GM12878 (cell line): ENCODE measurements around the gene C19orf73. TPM values are rescaled to one million over a fixed set of nuclear protein-coding genes. Genes with fewer than 3 reads are reported as not detected.

Source experiments
- ATAC-seq: fragments of 200-7000 bp; cut with Tn5 transposase; 3 replicates; pipeline ENCODE4 v1.9.1; 2020; ENCODE audit warnings: mild to moderate bottlenecking, moderate library complexity
- BruUV-seq: library from RNA; stranded (reverse); fragments of 400-500 nt; replicated peaks from 2 replicates; lab custom pipeline; 2021; lab: Mats Ljungman, UMichigan
- CTCF ChIA-PET: fragments of 300-600 bp; sonication (Branson Sonifier 250); formaldehyde crosslinking; extraction: SDS; loops from one replicate; lab custom pipeline; 2021; ENCODE audit warnings: inconsistent platforms; lab: Yijun Ruan, JAX
- POLR2A ChIA-PET: fragments of 350-600 bp; formaldehyde crosslinking; extraction: SDS; loops from one replicate; lab custom pipeline; 2021; ENCODE audit warnings: inconsistent platforms; lab: Charles Lee
- RAD21 ChIA-PET: fragments of 300-600 bp; sonication (Branson Sonifier 250); formaldehyde crosslinking; loops from one replicate; lab custom pipeline; 2023; ENCODE audit warnings: antibody characterized with exemption; ENCODE audit not compliant: unreplicated experiment; lab: Charles Lee
- SMC1A ChIA-PET: fragments of 300-600 bp; sonication (Branson Sonifier 250); formaldehyde crosslinking; loops from one replicate; lab custom pipeline; 2023; ENCODE audit not compliant: unreplicated experiment, uncharacterized antibody; lab: Charles Lee
- DNase-seq: peaks from one replicate; pipeline ENCODE4 v3.0.0-alpha.2; 2011; ENCODE audit warnings: low read depth, low spot score
- FAIRE-seq: peaks from 3 replicates; lab custom pipeline; 2011; peaks lifted over from hg19 to GRCh38; lab: Jason Lieb, UNC
- H2AFZ ChIP-seq: 2 replicates; pipeline ENCODE4 v1.6.0; 2011; ENCODE audit warnings: low read depth, low read length, control low read depth; ENCODE audit not compliant: control insufficient read depth
- H3K27ac ChIP-seq: 2 replicates; pipeline ENCODE4 v1.5.1; 2011; ENCODE audit warnings: control low read depth; ENCODE audit not compliant: control insufficient read depth, insufficient read depth
- H3K27me3 ChIP-seq, 2 experiments: replicated peaks in 1 of 2; 2 replicates each; pipeline versions ENCODE4 v1.6.0 to v1.6.1; 2011; ENCODE audit warnings: low read length in 1 of 2; ENCODE audit not compliant: control insufficient read depth in 2 of 2, insufficient read depth in 2 of 2
- H3K36me3 ChIP-seq, 2 experiments: 2 replicates each; pipeline ENCODE4 v1.5.1; 2011; ENCODE audit warnings: low read length in 1 of 2; ENCODE audit not compliant: control insufficient read depth in 2 of 2, insufficient read depth in 2 of 2
- H3K4me1 ChIP-seq: 2 replicates; pipeline ENCODE4 v1.6.1; 2011; ENCODE audit warnings: mild to moderate bottlenecking, low read length, moderate library complexity, mixed read lengths; ENCODE audit not compliant: control insufficient read depth, insufficient read depth
- H3K4me2 ChIP-seq: 2 replicates; pipeline ENCODE4 v1.6.0; 2011; ENCODE audit warnings: control low read depth; ENCODE audit not compliant: control insufficient read depth, insufficient read depth
- H3K4me3 ChIP-seq: fragments of 200-600 bp; sonication (generic); 2 replicates; pipeline ENCODE4 v1.5.1; 2016
- H3K79me2 ChIP-seq: 2 replicates; pipeline ENCODE4 v1.6.0; 2011; ENCODE audit warnings: low read length; ENCODE audit not compliant: control insufficient read depth, insufficient read depth
- H3K9ac ChIP-seq: 2 replicates; pipeline ENCODE4 v1.8.0; 2011; ENCODE audit warnings: low read length, control low read depth, mixed read lengths; ENCODE audit not compliant: control insufficient read depth, insufficient read depth
- H3K9me3 ChIP-seq: replicated peaks from 3 replicates; pipeline ENCODE4 v1.5.1; 2011; ENCODE audit warnings: mild to moderate bottlenecking, low read length; ENCODE audit not compliant: control insufficient read depth, insufficient read depth
- H4K20me1 ChIP-seq: 2 replicates; pipeline ENCODE4 v1.6.0; 2011; ENCODE audit not compliant: control insufficient read depth, insufficient read depth
- BACH1 ChIP-seq: fragments of 450-650 bp; IDR thresholded peaks from 2 replicates; pipeline ENCODE4 v1.6.1; 2017; ENCODE audit warnings: mild to moderate bottlenecking, borderline replicate concordance
- CHD4 ChIP-seq: fragments of 200-600 bp; sonication (generic); IDR thresholded peaks from 2 replicates; pipeline ENCODE4 v1.6.1; 2016; ENCODE audit warnings: mild to moderate bottlenecking
- IRF5 ChIP-seq: fragments of 450-650 bp; IDR thresholded peaks from 2 replicates; pipeline ENCODE4 v1.6.1; 2017; ENCODE audit warnings: borderline replicate concordance
- JUND ChIP-seq: IDR thresholded peaks from 2 replicates; pipeline ENCODE4 v1.6.1; 2012; ENCODE audit warnings: low read depth, mild to moderate bottlenecking, low read length, improper control_type of control experiment, moderate library complexity
- MEF2B ChIP-seq: fragments of 450-650 bp; IDR thresholded peaks from 2 replicates; pipeline ENCODE4 v1.6.1; 2018; ENCODE audit warnings: mild to moderate bottlenecking, moderate library complexity; ENCODE audit not compliant: partially characterized antibody, poor library complexity, severe bottlenecking
- MTA2 ChIP-seq: fragments of 450-650 bp; IDR thresholded peaks from 2 replicates; pipeline ENCODE4 v1.6.1; 2016; ENCODE audit warnings: low read depth, mild to moderate bottlenecking, moderate library complexity
- POLR2A ChIP-seq: IDR thresholded peaks from 2 replicates; pipeline ENCODE4 v1.6.1; 2011; ENCODE audit warnings: low read depth, mild to moderate bottlenecking, low read length
- SREBF2 ChIP-seq: IDR thresholded peaks from 2 replicates; pipeline ENCODE4 v1.6.1; 2012; ENCODE audit warnings: mild to moderate bottlenecking, low read length
- TCF3 ChIP-seq: IDR thresholded peaks from 2 replicates; pipeline ENCODE4 v1.6.1; 2012; ENCODE audit warnings: low read depth, mild to moderate bottlenecking, low read length, borderline replicate concordance; ENCODE audit not compliant: insufficient read depth
- ZBTB33 ChIP-seq: fragments of 450-650 bp; IDR thresholded peaks from 2 replicates; pipeline ENCODE4 v1.6.1; 2017; ENCODE audit warnings: mild to moderate bottlenecking
- ZNF217 ChIP-seq: fragments of 450-650 bp; IDR thresholded peaks from 2 replicates; pipeline ENCODE4 v1.6.1; 2017; ENCODE audit warnings: antibody characterized with exemption, mild to moderate bottlenecking
- WGBS: methylation state at CpG from one replicate; pipeline ENCODE4 v1.1.6; 2016; ENCODE audit warnings: low lambda C conversion rate; ENCODE audit not compliant: insufficient replicate concordance, insufficient coverage; ENCODE audit errors: missing lambda C conversion rate; 5-methylcytosine and 5-hydroxymethylcytosine counted together
- in situ Hi-C: fragments of 300-500 bp; cut with MboI; formaldehyde crosslinking; loops from 9 replicates; pipeline ENCODE4 v1.14.3; 2018; ENCODE audit warnings: mixed read lengths
- intact Hi-C: fragments of 100-400 bp; cut with micrococcal nuclease; formaldehyde crosslinking; loops from one replicate; pipeline ENCODE4 v1.14.2; 2022; ENCODE audit not compliant: unreplicated experiment
- polyA plus RNA-seq, 11 experiments: library from polyadenylated mRNA; depleted of rRNA in 4 of 11; unstranded in 6 of 11; stranded (reverse) in 5 of 11; fragments of >200 nt; fragmentation: Nextera tagmentation in 4 of 11; fragmentation: Illumina TruSeq in 1 of 11; extraction: Ambion mirVana in 4 of 11; extraction: Trizol in 1 of 11; gene quantifications; 1 replicate in 1 of 11; 2 replicates in 10 of 11; pipeline versions ENCODE4 v1.2.1 to v1.2.3, GENCODE V29; 2011 to 2016; ENCODE audit warnings: inconsistent platforms in 2 of 11, missing spikeins in 2 of 11, low read depth in 1 of 11
- total RNA-seq, 4 experiments: library from RNA; depleted of rRNA in 3 of 4; stranded (reverse); fragments of >200 nt in 3 of 4; fragmentation: Illumina TruSeq in 1 of 4; extraction: Trizol in 1 of 4; gene quantifications; 2 replicates each; pipeline versions ENCODE4 v1.2.1 to v1.2.3, GENCODE V29; 2013 to 2021
- TF ChIP-seq, protein P1 (sequence below): IDR thresholded peaks from 2 replicates; pipeline ENCODE4 v1.6.1; 2011; ENCODE audit warnings: low read depth, mild to moderate bottlenecking, low read length, moderate library complexity, borderline replicate concordance; ENCODE audit errors: extremely low read depth
- TF ChIP-seq, protein P2 (sequence below): fragments of 450-650 bp; conservative IDR thresholded peaks from 2 replicates; pipeline ENCODE4 v1.6.1; 2017; ENCODE audit warnings: mild to moderate bottlenecking, moderate library complexity

C19orf73 gene
- total and polyA plus RNA-seq, 10 of the 15 experiments (the other 5 are each of a cell fraction or from before 2014, with no cell fraction given), result 0.20 to 2.0 (median 0.80) TPM

- POLR2A ChIA-PET, result no interaction called here
- RAD21 ChIA-PET, result no interaction called here
- no peak overlapping the region for H3K9ac ChIP-seq
- no peak overlapping the region for H2AFZ ChIP-seq
- no peaks in the 10 kb centered on the region for H3K4me1 ChIP-seq
- SMC1A ChIA-PET, result no interaction called here
- intact Hi-C loops, result no loop called here
- ATAC-seq (no peak), DNase-seq (no peak), FAIRE-seq (no peak)
- no peaks in the 10 kb centered on the region for H3K9me3 ChIP-seq
- no peak overlapping the region for H3K4me3 ChIP-seq
- H3K36me3 ChIP-seq, result no peaks in the 10 kb centered on the region
- H4K20me1 ChIP-seq, result no peaks in the 10 kb centered on the region
- H3K27ac ChIP-seq, result no peak overlapping the region
- H3K27me3 ChIP-seq, result no peaks in the 10 kb centered on the region
- no TSS peak for BruUV-seq
- no peak for TF ChIP-seq MTA2
- TF ChIP-seq CHD4, result no peak
- no peaks in the 10 kb centered on the region for H3K79me2 ChIP-seq
- in situ Hi-C loops, result no loop called here
- CTCF ChIA-PET, result interaction anchor here (1.2 kb wide), 1 partner anchor 30 kb away, joined by 4 read pairs; no protein-coding TSS in a partner anchor
- WGBS, result 42% methylated on average over 23 of the region's 23 CpGs
- H3K4me2 ChIP-seq, result no peak overlapping the region
Observed at GRCh38 chr19:49168421-49168820, 49.5 kb upstream of the C19orf73 start.

GRCh38 chr19:49167857-49168409, 49.0 kb upstream of the C19orf73 start:
- in situ Hi-C loops, result no loop called here
- CTCF ChIA-PET, result no interaction called here
- Histone ChIP-seq H3K4me1 (no peaks in the 10 kb centered on the region), H3K4me2 (no peak overlapping the region), H3K36me3 (no peaks in the 10 kb centered on the region), H3K9ac (no peak overlapping the region), H3K27me3 (no peaks in the 10 kb centered on the region), H4K20me1 (no peaks in the 10 kb centered on the region), H3K79me2 (no peaks in the 10 kb centered on the region), H3K9me3 (no peaks in the 10 kb centered on the region), H3K27ac (no peak overlapping the region), H3K4me3 (no peak overlapping the region), H2AFZ (no peak overlapping the region)
- ATAC-seq (no peak), DNase-seq (no peak), FAIRE-seq (no peak)
- SMC1A ChIA-PET, result no interaction called here
- POLR2A ChIA-PET, result no interaction called here
- BruUV-seq, result no TSS peak
- 46% methylated on average over 20 of the region's 25 CpGs for WGBS
- RAD21 ChIA-PET, result no interaction called here
- intact Hi-C loops, result no loop called here
- TF ChIP-seq, protein P1, sequence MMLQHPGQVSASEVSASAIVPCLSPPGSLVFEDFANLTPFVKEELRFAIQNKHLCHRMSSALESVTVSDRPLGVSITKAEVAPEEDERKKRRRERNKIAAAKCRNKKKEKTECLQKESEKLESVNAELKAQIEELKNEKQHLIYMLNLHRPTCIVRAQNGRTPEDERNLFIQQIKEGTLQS, result no peak
- TF ChIP-seq BACH1 (no peak), IRF5 (no peak), ZBTB33 (no peak), ZNF217 (no peak), TCF3 (no peak), MEF2B (no peak), POLR2A (no peak), JUND (no peak), SREBF2 (no peak)
- TF ChIP-seq, protein P2, sequence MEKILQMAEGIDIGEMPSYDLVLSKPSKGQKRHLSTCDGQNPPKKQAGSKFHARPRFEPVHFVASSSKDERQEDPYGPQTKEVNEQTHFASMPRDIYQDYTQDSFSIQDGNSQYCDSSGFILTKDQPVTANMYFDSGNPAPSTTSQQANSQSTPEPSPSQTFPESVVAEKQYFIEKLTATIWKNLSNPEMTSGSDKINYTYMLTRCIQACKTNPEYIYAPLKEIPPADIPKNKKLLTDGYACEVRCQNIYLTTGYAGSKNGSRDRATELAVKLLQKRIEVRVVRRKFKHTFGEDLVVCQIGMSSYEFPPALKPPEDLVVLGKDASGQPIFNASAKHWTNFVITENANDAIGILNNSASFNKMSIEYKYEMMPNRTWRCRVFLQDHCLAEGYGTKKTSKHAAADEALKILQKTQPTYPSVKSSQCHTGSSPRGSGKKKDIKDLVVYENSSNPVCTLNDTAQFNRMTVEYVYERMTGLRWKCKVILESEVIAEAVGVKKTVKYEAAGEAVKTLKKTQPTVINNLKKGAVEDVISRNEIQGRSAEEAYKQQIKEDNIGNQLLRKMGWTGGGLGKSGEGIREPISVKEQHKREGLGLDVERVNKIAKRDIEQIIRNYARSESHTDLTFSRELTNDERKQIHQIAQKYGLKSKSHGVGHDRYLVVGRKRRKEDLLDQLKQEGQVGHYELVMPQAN, result no peak
